Measurements from ENCODE around the gene GFER. TPM values are rescaled to one million over a fixed set of nuclear protein-coding genes. Genes with fewer than 3 reads are reported as not detected.
"Not testable (repeated sequence)": the region's sequence is repeated elsewhere in the genome, so short reads cannot be mapped to it uniquely, and the experiment has no call there.

GFER gene
- total RNA-seq, 1 donor: 8.6 TPM

DNA sequence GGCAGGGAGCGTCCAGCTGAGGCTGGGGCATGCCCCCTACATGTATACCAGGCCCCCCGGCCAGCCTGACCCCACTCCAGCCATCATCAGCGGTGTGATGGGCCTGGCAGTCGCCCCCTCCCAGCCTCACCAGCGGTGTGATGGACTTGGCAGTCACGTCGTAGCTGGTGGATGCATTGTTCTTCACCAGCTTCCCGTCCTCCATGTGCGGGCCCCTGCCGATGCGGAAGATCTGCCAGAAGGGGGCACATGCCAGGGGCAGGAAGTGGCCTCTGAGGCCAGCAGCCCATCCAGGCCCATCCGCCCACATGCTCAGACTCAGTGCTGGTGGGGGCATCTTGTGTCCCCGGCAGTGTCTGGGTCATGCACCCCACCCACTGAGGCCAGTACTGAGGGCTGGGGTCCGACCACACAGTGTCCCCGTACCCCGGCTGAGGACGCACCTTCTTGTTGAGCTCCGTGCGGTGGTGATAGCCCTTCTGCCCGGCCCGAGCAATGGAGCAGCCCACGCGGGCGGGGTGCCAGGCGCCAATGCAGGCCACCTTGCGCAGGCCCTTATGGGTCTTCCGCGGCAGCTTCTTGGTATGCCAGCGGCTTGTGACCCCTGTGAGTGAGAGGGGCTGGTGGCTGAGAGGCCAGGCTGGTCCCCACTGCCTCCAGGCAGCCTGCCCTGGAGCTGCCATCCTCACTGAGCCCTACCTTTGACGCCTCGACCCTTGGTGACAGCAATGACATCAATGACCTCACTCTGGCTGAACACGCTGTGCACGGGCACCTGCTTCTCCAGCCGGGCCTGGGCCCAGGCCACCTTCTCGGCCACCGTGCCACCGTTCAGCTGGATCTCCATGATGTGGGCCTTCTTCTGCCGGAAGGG, 37.3 kb upstream of the GFER start:
- DNase-seq (ENCODE audit: low read depth): no peak
- no peak overlapping the region for H3K4me3 ChIP-seq (ENCODE audit: low read depth, low read length)
- TF ChIP-seq, protein P1, sequence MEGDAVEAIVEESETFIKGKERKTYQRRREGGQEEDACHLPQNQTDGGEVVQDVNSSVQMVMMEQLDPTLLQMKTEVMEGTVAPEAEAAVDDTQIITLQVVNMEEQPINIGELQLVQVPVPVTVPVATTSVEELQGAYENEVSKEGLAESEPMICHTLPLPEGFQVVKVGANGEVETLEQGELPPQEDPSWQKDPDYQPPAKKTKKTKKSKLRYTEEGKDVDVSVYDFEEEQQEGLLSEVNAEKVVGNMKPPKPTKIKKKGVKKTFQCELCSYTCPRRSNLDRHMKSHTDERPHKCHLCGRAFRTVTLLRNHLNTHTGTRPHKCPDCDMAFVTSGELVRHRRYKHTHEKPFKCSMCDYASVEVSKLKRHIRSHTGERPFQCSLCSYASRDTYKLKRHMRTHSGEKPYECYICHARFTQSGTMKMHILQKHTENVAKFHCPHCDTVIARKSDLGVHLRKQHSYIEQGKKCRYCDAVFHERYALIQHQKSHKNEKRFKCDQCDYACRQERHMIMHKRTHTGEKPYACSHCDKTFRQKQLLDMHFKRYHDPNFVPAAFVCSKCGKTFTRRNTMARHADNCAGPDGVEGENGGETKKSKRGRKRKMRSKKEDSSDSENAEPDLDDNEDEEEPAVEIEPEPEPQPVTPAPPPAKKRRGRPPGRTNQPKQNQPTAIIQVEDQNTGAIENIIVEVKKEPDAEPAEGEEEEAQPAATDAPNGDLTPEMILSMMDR (IDR thresholded peaks at IDR 0.05; ENCODE audit: insufficient read depth, low read length): no peak

DNA sequence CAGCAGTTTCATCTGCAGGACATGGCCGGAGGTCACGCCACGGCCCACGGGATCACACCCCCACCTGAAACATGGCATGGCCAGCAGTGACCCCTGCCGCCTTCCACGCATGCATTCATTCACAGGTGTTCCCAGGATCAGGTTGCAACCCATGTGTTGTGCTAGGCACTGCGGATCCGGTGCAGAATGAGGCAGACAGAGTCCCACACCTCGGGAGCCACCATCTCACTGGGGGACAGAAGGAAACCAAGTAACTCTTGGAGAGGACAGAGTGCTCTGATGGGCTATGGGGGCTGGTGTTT, 36.7 kb upstream of the GFER start:
- no peak overlapping the region for H3K4me3 ChIP-seq (ENCODE audit: low read depth, low read length)
- DNase-seq (ENCODE audit: low read depth): no peak
- TF ChIP-seq, protein P1 (IDR thresholded peaks at IDR 0.05; ENCODE audit: insufficient read depth, low read length): no peak

DNA sequence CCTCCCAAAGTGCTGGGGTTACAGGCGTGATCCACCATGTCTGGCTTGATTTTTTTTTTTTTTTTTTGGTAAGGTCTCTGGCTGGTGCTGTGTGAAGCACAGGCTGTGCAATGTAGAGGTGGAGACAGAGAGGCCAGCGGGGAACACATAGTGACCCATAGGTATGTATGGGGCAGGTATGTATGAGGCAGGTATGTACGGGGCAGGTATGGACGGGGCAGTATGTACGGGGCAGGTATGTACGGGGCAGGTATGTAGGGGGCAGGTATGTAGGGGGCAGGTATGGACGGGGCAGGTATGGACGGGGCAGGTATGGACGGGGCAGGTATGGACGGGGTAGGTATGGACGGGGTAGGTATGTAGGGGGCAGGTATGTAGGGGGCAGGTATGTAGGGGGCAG, 34.5 kb upstream of the GFER start:
- DNase-seq (ENCODE audit: low read depth): no peak
- TF ChIP-seq, protein P1 (IDR thresholded peaks at IDR 0.05; ENCODE audit: insufficient read depth, low read length): no peak
- H3K4me3 ChIP-seq (ENCODE audit: low read depth, low read length): no peak overlapping the region

DNA sequence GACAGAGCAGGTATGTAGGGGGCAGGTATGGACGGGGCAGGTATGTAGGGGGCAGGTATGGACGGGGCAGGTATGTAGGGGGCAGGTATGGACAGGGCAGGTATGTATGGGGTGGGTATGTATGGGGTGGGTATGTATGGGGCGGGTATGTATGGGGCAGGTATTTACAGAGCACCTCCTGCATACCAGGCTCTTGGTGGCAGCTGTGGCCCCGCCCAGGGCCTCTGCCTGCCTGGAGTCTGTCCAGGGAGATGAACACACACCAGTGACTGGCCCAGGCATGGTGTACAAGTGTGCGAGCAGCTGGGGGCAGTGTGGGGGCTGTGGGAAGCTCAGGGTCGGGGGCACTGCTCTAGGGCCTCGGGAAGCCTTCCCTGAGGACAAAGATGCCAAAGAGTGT, 33.9 kb upstream of the GFER start:
- TF ChIP-seq, protein P1 (IDR thresholded peaks at IDR 0.05; ENCODE audit: insufficient read depth, low read length): no peak
- DNase-seq (ENCODE audit: low read depth): no peak
- H3K4me3 ChIP-seq (ENCODE audit: low read depth, low read length): no peak overlapping the region

DNA sequence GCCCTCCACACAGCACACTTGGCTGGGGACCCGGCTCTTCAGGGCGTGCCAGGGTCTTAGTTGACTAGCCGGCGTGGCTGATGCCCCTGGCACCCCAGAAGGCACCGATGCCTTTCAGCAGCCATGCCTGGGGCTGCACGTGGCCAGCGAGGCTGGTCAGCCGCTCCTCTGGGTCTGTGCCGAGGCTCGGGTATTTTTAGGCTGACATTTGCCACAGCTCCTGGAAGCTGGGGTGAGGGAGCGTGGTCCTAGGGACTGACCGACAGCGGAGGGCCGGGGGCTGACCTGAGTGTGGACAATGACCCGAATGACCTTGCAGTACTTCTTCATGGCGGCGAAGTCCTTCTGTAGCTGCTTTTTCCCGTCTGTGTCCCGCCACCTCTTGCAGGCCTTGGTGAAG, 33.4 kb upstream of the GFER start:
- H3K4me3 ChIP-seq (ENCODE audit: low read depth, low read length): no peak overlapping the region
- TF ChIP-seq, protein P1 (IDR thresholded peaks at IDR 0.05; ENCODE audit: insufficient read depth, low read length): no peak
- DNase-seq (ENCODE audit: low read depth): no peak

DNA sequence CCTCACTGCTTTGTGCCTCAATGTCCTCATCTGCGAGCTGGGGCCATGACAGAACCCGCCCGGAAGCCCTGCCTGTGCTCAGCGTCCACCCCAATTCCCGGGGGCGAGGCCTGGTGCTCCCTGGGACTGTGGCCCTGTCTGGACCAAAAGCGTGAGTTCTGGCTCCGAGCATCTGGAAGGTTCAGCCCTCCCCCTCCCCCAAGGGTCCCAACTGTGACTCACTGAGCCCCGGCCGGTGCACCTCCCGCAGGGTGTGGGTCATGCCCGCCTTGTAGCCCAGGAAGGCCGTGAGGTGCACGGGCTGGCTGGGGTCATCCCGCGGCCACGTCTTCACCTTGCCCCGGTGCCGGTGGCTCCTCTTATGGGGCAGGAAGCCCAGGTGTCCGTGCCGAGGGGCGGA, 30.3 kb upstream of the GFER start:
- H3K4me3 ChIP-seq (ENCODE audit: low read depth, low read length): no peak overlapping the region
- TF ChIP-seq, protein P1 (IDR thresholded peaks at IDR 0.05; ENCODE audit: insufficient read depth, low read length): no peak
- DNase-seq (ENCODE audit: low read depth): no peak

DNA sequence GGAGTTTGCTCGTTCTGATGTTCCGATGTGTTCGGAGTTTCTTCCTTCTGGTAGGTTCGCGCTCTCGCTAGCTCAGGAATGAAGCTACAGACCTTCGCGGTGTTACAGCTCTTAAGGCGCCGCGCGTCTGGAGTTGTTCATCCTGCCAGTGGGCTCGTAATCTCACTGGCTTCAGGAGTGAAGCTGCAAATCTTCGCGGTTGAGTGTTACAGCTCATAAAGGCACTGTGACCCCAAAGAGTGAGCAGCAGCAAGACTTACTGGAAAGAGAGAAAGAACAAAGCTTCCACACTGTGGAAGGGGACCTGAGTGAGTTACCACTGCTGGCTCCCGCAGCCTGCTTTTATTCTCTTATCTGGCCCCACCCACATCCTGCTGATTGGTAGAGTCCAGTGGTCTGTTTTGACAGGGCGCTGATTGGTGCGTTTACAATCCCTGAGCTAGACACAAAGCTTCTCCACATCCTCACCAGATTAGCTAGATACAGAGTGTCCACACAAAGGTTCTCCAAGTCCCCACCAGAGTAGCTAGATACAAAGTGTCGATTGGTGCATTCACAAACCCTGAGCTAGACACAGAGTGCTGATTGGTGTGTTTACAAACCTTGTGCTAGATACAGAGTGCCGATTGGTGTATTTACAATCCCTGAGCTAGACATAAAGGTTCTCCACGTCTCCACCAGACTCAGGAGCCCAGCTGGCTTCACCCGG, 26.4 kb upstream of the GFER start:
- DNase-seq (ENCODE audit: low read depth); H3K4me3 ChIP-seq (ENCODE audit: low read depth, low read length): not testable (repeated sequence)

DNA sequence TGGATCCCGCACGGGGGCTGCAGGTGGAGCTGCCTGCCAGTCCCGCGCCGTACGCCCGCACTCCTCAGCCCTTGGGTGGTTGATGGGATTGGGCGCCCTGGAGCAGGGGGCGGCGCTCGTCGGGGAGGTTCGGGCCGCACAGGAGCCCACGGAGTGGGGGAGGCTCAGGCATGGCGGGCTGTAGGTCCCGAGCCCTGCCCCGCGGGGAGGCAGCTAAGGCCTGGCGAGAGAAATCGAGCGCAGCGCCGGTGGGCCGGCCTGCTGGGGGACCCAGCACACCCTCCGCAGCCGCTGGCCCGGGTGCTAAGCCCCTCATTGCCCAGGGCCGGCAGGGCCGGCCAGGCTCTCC, 25.9 kb upstream of the GFER start:
- H3K4me3 ChIP-seq (ENCODE audit: low read depth, low read length); DNase-seq (ENCODE audit: low read depth): not testable (repeated sequence)

All from fibroblast of the aortic adventitia (primary cell).